HepG2 (cell line): ENCODE data around the gene C3orf70. TPM values are rescaled to one million over a fixed set of nuclear protein-coding genes. Genes with fewer than 3 reads are reported as not detected.

Experiments
- ATAC-seq: fragments of 200-7000 bp; cut with Tn5 transposase; 3 replicates; pipeline ENCODE4 v1.9.1; 2020; ENCODE audit warnings: mild to moderate bottlenecking, moderate library complexity
- BruUV-seq: library from RNA; stranded (reverse); fragments of 400-500 nt; replicated peaks from 2 replicates; lab custom pipeline; 2021; lab: Mats Ljungman, UMichigan
- CTCF ChIA-PET: fragments of 300-600 bp; formaldehyde crosslinking; extraction: SDS; loops from one replicate; lab custom pipeline; 2021; ENCODE audit warnings: low total read pairs, inconsistent platforms, low intra/inter-chr PET ratio; lab: Yijun Ruan, JAX
- POLR2A ChIA-PET: fragments of 350-600 bp; sonication (Branson Sonifier 250); formaldehyde crosslinking; loops from one replicate; lab custom pipeline; 2020; ENCODE audit warnings: antibody characterized with exemption, inconsistent platforms; lab: Yijun Ruan, JAX
- DNase-seq: peaks from one replicate; pipeline ENCODE4 v3.0.0-alpha.2; 2015; ENCODE audit warnings: low spot score
- FAIRE-seq: peaks from 3 replicates; lab custom pipeline; 2011; peaks lifted over from hg19 to GRCh38; lab: Jason Lieb, UNC
- H2AFZ ChIP-seq: one replicate; pipeline ENCODE4 v1.6.1; 2011; ENCODE audit warnings: low read length, inconsistent platforms
- H3K27ac ChIP-seq: fragments of 300-600 bp; 3 replicates; pipeline ENCODE4 v1.8.0; 2011; ENCODE audit warnings: mixed run types, mild to moderate bottlenecking, mixed read lengths, low read length, inconsistent platforms; ENCODE audit not compliant: insufficient read depth; ENCODE audit errors: extremely low read length
- H3K27me3 ChIP-seq, 2 experiments: fragments of 200-600 bp in 1 of 2; 2 replicates in 1 of 2; 3 replicates in 1 of 2; pipeline versions ENCODE4 v1.6.0 to v1.8.0; 2011; ENCODE audit warnings: low read length in 2 of 2, mild to moderate bottlenecking in 2 of 2, moderate library complexity in 2 of 2, inconsistent platforms in 1 of 2; ENCODE audit not compliant: insufficient read depth in 2 of 2, control insufficient read depth in 1 of 2
- H3K36me3 ChIP-seq, 2 experiments: fragments of 200-600 bp in 1 of 2; replicated peaks in 1 of 2; 2 replicates in 1 of 2; 3 replicates in 1 of 2; pipeline versions ENCODE4 v1.5.1 to v1.8.0; 2011; ENCODE audit warnings: low read length in 2 of 2, inconsistent platforms in 1 of 2; ENCODE audit not compliant: insufficient read depth in 2 of 2, control insufficient read depth in 1 of 2
- H3K4me1 ChIP-seq: 2 replicates; pipeline ENCODE4 v1.5.1; 2012; ENCODE audit warnings: low read length, inconsistent platforms; ENCODE audit not compliant: insufficient read depth
- H3K4me2 ChIP-seq: 2 replicates; pipeline ENCODE4 v1.6.0; 2011; ENCODE audit warnings: low read depth, low read length, inconsistent platforms
- H3K4me3 ChIP-seq, 3 experiments: fragments of 200-600 bp in 1 of 3; sonication (generic), shearing (Covaris generic) in 1 of 3; replicated peaks in 1 of 3; 2 replicates each; pipeline ENCODE4 v1.5.1; 2011 to 2016; ENCODE audit warnings: low read length in 3 of 3, inconsistent platforms in 2 of 3, low read depth in 2 of 3, mild to moderate bottlenecking in 2 of 3, control low read depth in 1 of 3, mixed read lengths in 1 of 3; ENCODE audit not compliant: insufficient read depth in 1 of 3
- H3K79me2 ChIP-seq: one replicate; pipeline ENCODE4 v1.6.1; 2011; ENCODE audit warnings: low read length, inconsistent platforms; ENCODE audit not compliant: insufficient read depth
- H3K9ac ChIP-seq: 2 replicates; pipeline ENCODE4 v1.6.0; 2011; ENCODE audit warnings: mild to moderate bottlenecking, low read depth, low read length, inconsistent platforms; ENCODE audit not compliant: insufficient read depth
- H3K9me3 ChIP-seq: 2 replicates; pipeline ENCODE4 v1.5.1; 2012; ENCODE audit warnings: mild to moderate bottlenecking, low read length
- H4K20me1 ChIP-seq: 2 replicates; pipeline ENCODE4 v1.6.0; 2011; ENCODE audit warnings: inconsistent platforms, mild to moderate bottlenecking, low read length, moderate library complexity; ENCODE audit not compliant: insufficient read depth
- ATF7 ChIP-seq, 2 experiments: fragments of 450-650 bp in 1 of 2; sonication (generic) in 1 of 2; formaldehyde crosslinking in 1 of 2; IDR thresholded peaks; 2 replicates each; pipeline versions ENCODE4 v1.4.0 to v1.6.1; 2016 to 2020; ENCODE audit warnings: antibody characterized with exemption in 1 of 2, mild to moderate bottlenecking in 1 of 2, missing genetic modification reagents in 1 of 2
- HOXA5 ChIP-seq: sonication (generic); formaldehyde crosslinking; IDR thresholded peaks from 2 replicates; pipeline ENCODE4 v1.4.0; 2020; ENCODE audit warnings: missing genetic modification reagents
- SMAD1 ChIP-seq: sonication (generic); formaldehyde crosslinking; IDR thresholded peaks from 2 replicates; pipeline ENCODE4 v1.4.0; 2020; ENCODE audit warnings: missing genetic modification reagents, low read depth, mild to moderate bottlenecking, borderline replicate concordance
- TBP ChIP-seq: sonication (generic); formaldehyde crosslinking; IDR thresholded peaks from 2 replicates; pipeline ENCODE4 v1.5.0; 2020; ENCODE audit warnings: missing genetic modification reagents
- ZNF564 ChIP-seq: sonication (generic); formaldehyde crosslinking; IDR thresholded peaks from 2 replicates; pipeline ENCODE4 v1.8.1; 2023; ENCODE audit warnings: mild to moderate bottlenecking, missing genetic modification reagents
- ZNF782 ChIP-seq: sonication (generic); formaldehyde crosslinking; IDR thresholded peaks from 2 replicates; pipeline ENCODE4 v1.4.0; 2020; ENCODE audit warnings: missing genetic modification reagents, mild to moderate bottlenecking, borderline replicate concordance
- WGBS: methylation state at CpG from one replicate; pipeline ENCODE4 v1.1.6; 2017; ENCODE audit warnings: low lambda C conversion rate; 5-methylcytosine and 5-hydroxymethylcytosine counted together
- in situ Hi-C: cut with HindIII; loops from 2 replicates; pipeline ENCODE4 v1.10.0; 2017; ENCODE audit warnings: low pct_unique_long_range_greater_than_20kb; ENCODE audit not compliant: extremely low pct_ligation_motif_present
- intact Hi-C: fragments of 100-400 bp; cut with micrococcal nuclease; formaldehyde crosslinking; loops from one replicate; pipeline ENCODE4 v1.10.0; 2022; ENCODE audit not compliant: unreplicated experiment
- polyA plus RNA-seq, 8 experiments: library from polyadenylated mRNA; depleted of rRNA in 3 of 8; stranded (reverse) in 7 of 8; unstranded in 1 of 8; fragments of >200 nt; fragmentation: Illumina TruSeq in 4 of 8; extraction: Trizol in 4 of 8; gene quantifications; 2 replicates each; pipeline versions ENCODE4 v1.2.1 to v1.2.3, GENCODE V29; 2011 to 2016; ENCODE audit warnings: low read depth in 4 of 8, missing spikeins in 1 of 8, mixed read lengths in 1 of 8; ENCODE audit not compliant: insufficient read depth in 1 of 8
- total RNA-seq, 5 experiments: library from RNA; depleted of rRNA; stranded (reverse); fragments of >200 nt; fragmentation: Illumina TruSeq; extraction: Trizol; gene quantifications; 2 replicates each; pipeline ENCODE4 v1.2.3, GENCODE V29; 2016; ENCODE audit warnings: low read depth in 1 of 5
- TF ChIP-seq, protein P1 (sequence below): sonication (generic); formaldehyde crosslinking; IDR thresholded peaks from one replicate; pipeline ENCODE4 v1.5.1; 2020; ENCODE audit warnings: mild to moderate bottlenecking, missing genetic modification reagents; ENCODE audit errors: not compliant biosample characterization
- TF ChIP-seq, protein P2 (sequence below): sonication (generic); formaldehyde crosslinking; IDR thresholded peaks from 2 replicates; pipeline ENCODE4 v1.4.0; 2020; ENCODE audit warnings: mild to moderate bottlenecking, missing genetic modification reagents, borderline replicate concordance

The C3orf70 gene
- total and polyA plus RNA-seq, 2 of the 13 experiments (the other 11 are each of a cell fraction or from before 2014, with no cell fraction given) = 0.79 to 2.4 TPM

DNA sequence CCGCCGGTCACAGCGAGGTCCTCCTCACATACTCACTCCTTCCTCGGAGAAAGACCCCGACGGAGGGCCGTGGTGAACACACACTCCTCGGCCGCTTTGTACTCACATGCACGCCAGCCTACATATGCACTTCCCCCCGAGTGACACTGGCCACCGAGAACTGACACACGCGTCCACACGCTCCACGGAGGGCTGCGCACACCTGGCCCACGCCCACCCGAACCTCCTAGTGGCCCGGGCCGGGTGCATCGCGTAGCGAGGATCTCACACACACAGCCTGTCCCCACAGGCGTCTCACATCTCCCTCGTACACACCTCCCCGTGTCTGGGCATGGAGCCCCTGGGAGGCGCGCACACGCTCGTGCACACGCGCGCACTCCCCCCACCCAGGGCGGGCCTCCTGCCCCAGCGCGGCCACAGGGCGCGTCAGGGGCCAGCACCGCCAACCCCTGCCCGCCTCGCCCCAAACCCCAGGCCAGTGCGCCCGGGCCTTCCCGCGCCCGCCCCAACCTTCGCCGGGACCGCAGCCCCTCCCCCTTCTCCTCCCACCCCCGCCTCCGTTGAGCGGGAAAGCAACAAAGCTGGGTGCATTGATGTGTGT lies 411 bp upstream of the C3orf70 start:
- Histone ChIP-seq H2AFZ (no peak overlapping the region), H3K27ac (no peak overlapping the region), H3K79me2 (no peaks in the 10 kb centered on the region), H3K4me2 (peak overlapping the region; percentile 72), H3K4me1 (peaks cover 32% of the 10 kb centered on the region), H4K20me1 (no peaks in the 10 kb centered on the region), H3K36me3 (no peaks in the 10 kb centered on the region), H3K9me3 (no peaks in the 10 kb centered on the region), H3K4me3 (peak overlapping the region in 2 of 3 experiments; percentile 40 to 71; a peak in 3 of 6 replicates), H3K27me3 (peaks cover 4 to 26% of the 10 kb centered on the region in 2 experiments; a peak in 4 of 5 replicates), H3K9ac (no peak overlapping the region)
- 88% methylated on average over 27 of the region's 53 CpGs for WGBS
- BruUV-seq = no TSS peak
- intact Hi-C loops = no loop called here
- ATAC-seq (peak; percentile 20), DNase-seq (no peak), FAIRE-seq (no peak)
- ChIA-PET POLR2A (no interaction called here), CTCF (no interaction called here)
- in situ Hi-C loops = no loop called here
- TF ChIP-seq HOXA5 (CRISPR knock-in tag) = no peak
- TF ChIP-seq, protein P1, sequence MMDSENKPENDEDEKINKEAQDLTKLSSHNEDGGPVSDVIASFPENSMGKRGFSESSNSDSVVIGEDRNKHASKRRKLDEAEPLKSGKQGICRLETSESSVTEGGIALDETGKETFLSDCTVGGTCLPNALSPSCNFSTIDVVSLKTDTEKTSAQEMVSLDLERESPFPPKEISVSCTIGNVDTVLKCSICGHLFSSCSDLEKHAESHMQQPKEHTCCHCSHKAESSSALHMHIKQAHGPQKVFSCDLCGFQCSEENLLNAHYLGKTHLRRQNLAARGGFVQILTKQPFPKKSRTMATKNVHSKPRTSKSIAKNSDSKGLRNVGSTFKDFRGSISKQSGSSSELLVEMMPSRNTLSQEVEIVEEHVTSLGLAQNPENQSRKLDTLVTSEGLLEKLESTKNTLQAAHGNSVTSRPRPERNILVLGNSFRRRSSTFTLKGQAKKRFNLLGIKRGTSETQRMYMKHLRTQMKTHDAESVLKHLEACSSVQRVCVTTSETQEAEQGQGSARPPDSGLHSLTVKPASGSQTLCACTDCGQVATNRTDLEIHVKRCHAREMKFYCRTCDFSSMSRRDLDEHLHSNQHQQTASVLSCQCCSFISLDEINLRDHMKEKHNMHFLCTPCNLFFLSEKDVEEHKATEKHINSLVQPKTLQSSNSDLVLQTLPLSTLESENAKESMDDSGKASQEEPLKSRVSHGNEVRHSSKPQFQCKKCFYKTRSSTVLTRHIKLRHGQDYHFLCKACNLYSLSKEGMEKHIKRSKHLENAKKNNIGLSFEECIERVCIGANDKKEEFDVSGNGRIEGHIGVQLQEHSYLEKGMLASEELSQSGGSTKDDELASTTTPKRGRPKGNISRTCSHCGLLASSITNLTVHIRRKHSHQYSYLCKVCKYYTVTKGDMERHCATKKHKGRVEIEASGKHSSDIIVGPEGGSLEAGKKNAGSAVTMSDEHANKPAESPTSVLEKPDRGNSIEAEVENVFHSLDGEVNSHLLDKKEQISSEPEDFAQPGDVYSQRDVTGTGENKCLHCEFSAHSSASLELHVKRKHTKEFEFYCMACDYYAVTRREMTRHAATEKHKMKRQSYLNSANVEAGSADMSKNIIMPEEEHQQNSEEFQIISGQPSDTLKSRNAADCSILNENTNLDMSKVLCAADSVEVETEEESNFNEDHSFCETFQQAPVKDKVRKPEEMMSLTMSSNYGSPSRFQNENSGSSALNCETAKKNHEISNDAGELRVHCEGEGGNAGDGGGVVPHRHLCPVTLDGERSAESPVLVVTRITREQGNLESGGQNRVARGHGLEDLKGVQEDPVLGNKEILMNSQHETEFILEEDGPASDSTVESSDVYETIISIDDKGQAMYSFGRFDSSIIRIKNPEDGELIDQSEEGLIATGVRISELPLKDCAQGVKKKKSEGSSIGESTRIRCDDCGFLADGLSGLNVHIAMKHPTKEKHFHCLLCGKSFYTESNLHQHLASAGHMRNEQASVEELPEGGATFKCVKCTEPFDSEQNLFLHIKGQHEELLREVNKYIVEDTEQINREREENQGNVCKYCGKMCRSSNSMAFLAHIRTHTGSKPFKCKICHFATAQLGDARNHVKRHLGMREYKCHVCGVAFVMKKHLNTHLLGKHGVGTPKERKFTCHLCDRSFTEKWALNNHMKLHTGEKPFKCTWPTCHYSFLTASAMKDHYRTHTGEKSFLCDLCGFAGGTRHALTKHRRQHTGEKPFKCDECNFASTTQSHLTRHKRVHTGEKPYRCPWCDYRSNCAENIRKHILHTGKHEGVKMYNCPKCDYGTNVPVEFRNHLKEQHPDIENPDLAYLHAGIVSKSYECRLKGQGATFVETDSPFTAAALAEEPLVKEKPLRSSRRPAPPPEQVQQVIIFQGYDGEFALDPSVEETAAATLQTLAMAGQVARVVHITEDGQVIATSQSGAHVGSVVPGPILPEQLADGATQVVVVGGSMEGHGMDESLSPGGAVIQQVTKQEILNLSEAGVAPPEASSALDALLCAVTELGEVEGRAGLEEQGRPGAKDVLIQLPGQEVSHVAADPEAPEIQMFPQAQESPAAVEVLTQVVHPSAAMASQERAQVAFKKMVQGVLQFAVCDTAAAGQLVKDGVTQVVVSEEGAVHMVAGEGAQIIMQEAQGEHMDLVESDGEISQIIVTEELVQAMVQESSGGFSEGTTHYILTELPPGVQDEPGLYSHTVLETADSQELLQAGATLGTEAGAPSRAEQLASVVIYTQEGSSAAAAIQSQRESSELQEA (CRISPR knock-in tag) = no peak
- TF ChIP-seq SMAD1 (CRISPR knock-in tag) = no peak
- TF ChIP-seq, protein P2, sequence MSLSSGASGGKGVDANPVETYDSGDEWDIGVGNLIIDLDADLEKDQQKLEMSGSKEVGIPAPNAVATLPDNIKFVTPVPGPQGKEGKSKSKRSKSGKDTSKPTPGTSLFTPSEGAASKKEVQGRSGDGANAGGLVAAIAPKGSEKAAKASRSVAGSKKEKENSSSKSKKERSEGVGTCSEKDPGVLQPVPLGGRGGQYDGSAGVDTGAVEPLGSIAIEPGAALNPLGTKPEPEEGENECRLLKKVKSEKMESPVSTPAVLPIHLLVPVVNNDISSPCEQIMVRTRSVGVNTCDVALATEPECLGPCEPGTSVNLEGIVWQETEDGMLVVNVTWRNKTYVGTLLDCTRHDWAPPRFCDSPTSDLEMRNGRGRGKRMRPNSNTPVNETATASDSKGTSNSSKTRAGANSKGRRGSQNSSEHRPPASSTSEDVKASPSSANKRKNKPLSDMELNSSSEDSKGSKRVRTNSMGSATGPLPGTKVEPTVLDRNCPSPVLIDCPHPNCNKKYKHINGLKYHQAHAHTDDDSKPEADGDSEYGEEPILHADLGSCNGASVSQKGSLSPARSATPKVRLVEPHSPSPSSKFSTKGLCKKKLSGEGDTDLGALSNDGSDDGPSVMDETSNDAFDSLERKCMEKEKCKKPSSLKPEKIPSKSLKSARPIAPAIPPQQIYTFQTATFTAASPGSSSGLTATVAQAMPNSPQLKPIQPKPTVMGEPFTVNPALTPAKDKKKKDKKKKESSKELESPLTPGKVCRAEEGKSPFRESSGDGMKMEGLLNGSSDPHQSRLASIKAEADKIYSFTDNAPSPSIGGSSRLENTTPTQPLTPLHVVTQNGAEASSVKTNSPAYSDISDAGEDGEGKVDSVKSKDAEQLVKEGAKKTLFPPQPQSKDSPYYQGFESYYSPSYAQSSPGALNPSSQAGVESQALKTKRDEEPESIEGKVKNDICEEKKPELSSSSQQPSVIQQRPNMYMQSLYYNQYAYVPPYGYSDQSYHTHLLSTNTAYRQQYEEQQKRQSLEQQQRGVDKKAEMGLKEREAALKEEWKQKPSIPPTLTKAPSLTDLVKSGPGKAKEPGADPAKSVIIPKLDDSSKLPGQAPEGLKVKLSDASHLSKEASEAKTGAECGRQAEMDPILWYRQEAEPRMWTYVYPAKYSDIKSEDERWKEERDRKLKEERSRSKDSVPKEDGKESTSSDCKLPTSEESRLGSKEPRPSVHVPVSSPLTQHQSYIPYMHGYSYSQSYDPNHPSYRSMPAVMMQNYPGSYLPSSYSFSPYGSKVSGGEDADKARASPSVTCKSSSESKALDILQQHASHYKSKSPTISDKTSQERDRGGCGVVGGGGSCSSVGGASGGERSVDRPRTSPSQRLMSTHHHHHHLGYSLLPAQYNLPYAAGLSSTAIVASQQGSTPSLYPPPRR (CRISPR knock-in tag) = no peak
- TF ChIP-seq ZNF564 (CRISPR knock-in tag) = no peak
- TF ChIP-seq ZNF782 (CRISPR knock-in tag) = no peak
- TF ChIP-seq ATF7 (IDR thresholded peaks at IDR 0.05) = no peak
- no peak for TF ChIP-seq ATF7 (CRISPR knock-in tag; IDR thresholded peaks at IDR 0.05)
- no peak for TF ChIP-seq TBP (CRISPR knock-in tag)
